ENCODE measurements around the gene SIPA1.
"Not testable (repeated sequence)": the region's sequence is repeated elsewhere in the genome, so short reads cannot be mapped to it uniquely, and the experiment has no call there.

The SIPA1 gene

DNA sequence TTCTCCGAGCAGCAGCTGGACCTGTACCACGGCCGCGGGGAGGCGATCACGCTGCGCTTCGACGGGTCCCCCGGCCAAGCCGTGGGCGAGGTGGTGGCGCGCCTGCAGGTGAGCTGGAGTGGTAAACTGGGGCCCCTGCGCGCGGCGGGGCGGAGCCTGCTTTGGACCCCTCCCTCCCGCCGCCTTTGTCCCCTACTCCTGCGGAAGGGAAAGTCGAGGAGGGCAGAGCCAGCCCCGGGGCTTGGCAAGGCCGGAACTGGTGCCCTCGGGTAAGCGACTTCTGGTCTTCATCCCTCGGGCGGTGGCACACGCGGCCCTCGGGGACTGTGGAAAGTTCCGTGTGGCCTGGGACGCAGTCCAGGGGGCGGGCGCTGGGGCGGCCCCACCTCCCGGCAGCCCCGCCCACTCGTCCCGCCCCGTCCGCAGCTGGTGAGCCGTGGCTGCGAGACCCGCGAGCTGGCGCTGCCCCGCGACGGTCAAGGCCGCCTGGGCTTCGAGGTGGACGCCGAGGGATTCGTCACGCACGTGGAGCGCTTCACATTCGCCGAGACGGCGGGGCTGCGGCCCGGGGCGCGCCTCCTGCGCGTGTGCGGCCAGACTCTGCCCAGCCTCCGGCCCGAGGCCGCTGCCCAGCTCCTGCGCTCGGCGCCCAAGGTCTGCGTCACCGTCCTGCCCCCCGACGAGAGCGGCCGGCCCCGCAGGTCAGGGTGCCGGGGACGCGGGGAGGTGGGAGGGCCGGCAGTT, 9.2 kb downstream of the SIPA1 start:
- DNase-seq = no peak

GRCh38 chr11:65648997-65649493, 11.1 kb downstream of the SIPA1 start:
- DNase-seq = no peak

GRCh38 chr11:65649656-65650546, 12.0 kb downstream of the SIPA1 start:
- DNase-seq = no peak

DNA sequence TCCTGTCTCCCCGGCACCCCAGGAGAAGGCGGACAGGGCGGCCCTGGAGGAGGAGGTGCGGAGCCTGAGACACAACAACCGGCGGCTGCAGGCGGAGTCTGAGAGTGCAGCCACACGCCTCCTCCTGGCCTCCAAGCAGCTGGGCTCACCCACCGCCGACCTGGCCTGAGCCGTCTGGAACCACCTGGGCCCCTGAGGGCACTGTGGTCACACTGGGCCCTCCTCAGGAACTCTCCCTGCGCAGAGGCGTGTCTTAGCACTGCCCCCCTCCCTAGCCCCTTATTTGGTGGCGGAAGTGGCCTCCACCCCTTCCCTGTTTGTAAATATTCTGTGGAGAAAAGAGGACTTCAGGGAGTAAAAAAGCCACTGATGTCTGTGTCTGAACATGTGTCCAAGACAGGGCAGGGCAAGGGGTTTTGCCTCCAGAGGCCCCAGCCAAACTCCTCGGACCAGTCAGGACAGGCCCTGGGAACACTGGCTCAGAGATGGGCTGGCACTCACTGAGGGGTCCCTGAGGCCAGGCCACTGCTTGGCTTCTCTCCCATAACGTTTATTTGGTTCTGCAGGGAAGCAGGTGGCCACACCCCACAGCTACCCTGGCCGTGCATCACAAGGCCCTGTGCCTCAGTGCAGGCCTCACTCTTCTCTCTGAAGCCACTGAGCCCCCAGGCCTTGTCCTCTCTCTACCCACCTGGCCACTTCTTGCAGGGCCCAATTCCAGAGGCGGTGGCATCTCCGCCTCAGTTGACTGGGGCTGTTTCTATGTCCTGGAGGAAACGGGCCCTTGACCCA, 12.8 kb downstream of the SIPA1 start:
- no peak for DNase-seq

- DNase-seq = no peak
Measured at GRCh38 chr11:65651339-65651588, 13.4 kb downstream of the SIPA1 start.

DNA sequence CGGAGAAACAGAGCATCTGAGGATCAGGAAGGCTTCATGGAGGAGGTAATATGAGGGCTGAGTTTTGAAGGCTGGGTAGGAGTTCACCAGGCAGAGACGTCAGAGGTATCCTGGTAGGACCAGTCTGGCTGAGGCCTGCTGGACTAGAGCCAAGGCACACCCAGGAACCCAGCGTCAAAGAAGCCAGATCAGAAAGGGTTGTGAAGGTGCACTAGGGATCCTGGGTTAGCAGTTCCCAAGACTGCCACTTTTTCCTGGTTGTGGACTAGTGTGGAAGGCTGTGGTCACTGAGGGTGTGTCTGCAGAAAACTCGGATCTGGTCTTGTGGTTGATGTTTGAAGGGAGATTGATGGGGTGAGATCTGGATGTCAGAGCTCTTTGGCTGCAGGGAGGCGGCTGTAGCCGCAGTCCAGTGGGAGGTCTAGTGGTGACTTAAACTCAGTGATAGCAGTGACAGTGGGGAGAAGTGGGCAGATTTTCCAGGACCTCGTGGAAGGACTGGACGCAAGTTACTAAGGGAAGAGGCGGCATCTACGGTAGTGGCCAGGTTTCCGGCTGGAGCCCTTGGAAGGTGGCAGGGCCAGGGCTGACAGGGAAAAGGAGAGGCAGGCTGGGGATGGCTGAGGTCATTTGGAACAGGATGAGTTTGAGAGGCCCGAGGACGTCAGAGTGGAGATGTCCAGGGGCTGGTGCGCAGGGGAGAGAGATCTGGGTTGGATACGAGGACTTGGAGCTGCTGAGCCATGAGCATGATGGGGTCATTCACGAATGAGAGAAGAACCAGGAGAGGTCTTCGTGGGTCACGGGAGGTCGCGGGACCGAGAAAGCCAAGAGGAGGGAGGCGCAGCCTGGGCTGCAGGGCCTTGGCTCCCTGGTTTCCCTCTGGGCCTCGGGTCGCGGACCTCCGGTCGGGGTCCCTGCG, 13.9 kb downstream of the SIPA1 start:
- DNase-seq = peak; percentile 43

GRCh38 chr11:65652511-65653228, 14.8 kb downstream of the SIPA1 start:
- peak; percentile 94 for DNase-seq

- DNase-seq = no peak
Measured at GRCh38 chr11:65653229-65654225, 15.6 kb downstream of the SIPA1 start.

DNA sequence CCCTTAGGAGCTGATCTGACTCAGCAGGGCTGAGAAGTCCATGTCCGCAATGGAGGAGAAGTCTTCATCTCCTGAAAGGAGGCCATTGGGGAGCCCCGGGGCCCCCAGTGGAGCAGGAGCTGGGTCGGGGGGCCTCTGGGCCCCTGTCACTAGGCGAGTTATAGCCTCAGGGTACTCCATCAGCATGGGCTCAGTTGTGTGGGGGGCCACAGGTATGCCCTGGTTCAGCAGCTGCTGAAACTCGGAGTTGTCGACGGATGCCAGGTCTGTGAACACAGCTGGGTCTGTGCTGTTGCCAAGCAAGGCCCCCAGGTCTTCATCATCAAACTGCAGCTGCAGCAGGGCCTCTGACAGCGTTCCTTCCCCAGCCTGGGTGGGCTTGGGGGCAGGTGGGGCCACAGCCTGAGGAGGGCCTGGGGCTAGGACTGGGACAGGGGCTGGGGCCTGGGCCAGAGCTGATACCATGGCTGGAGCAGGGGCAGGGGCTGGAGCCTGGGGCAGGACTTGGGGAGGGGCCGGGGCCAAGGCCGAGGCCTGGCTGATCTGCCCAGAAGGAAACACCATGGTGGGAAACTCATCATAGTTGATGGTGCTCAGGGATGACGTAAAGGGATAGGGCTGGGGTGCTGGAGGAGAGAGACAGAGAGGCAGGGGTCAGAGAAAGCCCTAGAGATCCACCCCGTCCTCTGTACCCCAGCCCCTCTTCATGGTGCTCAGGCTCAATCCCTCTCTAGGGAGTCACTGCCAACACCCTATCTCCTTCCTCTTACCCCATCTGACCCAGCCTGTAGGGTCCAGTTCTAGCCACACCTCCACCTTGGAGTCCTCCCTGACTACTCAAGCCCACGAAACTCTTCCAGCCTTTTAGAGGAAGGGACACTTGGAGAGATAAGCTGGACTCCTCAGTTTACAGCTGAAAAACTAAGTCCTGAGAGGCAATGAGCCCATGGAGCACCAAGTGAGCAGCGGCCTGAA, 16.8 kb downstream of the SIPA1 start:
- no peak for DNase-seq

- DNase-seq = no peak
Measured at GRCh38 chr11:65655570-65656332, 17.9 kb downstream of the SIPA1 start.

DNA sequence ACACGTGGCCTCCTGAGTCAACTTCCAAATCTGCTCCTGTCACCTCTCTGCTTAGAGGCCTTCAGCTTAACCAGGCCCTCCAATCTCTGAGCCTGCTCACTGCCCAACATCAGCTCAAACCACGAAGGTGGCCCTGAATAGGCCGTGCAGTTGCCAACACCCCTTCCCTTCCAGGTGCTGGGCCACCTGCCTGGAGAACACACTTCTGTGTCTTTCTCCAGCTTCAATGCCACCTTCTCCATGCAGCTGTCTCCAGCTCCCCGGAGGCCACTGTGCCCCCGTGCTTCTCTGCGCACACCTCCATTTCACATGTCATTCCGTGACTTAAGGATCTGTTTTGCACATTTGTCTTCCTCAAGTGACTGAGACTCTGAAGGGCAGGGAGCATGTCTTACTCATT, 19.5 kb downstream of the SIPA1 start:
- no peak for DNase-seq

DNA sequence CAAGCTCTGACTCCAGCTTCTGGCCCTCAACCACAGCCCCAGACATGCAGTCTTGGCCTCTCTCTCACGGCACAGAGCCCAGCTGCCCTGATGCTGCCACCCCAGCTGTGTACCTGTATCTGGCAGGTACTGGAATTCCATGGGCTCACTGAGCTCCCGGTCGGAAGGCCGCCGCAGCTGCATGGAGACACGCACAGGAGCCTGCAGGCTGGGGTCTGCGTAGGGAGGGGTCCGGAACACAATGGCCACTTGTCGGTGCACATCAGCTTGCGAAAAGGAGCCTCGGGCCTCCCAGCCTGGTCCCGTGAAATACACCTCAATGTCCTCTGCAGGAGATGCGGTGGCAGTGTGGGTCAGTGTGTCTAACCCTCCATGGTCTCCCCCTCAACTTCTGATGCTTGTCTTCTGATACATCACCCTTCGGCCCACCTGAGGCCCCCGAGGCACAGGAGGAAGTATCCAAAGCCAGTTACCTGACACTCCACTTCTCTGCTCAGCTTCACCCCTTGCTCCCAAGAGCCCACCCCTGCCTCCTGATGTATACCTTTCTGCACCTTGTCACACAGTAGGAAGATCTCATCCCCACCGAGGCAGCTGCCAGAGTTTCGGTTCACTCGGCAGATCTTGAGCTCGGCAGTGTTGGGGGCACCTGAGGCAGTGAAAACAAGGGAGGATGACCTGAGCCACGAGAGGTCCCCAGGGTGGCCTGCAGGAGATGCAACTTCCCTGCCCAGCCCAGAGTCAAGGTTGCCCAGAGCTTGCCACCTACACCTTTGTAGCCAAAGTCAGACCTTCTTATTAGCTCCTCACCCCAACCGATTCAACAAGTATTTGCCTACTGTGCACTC, 20.5 kb downstream of the SIPA1 start:
- no peak for DNase-seq

DNA sequence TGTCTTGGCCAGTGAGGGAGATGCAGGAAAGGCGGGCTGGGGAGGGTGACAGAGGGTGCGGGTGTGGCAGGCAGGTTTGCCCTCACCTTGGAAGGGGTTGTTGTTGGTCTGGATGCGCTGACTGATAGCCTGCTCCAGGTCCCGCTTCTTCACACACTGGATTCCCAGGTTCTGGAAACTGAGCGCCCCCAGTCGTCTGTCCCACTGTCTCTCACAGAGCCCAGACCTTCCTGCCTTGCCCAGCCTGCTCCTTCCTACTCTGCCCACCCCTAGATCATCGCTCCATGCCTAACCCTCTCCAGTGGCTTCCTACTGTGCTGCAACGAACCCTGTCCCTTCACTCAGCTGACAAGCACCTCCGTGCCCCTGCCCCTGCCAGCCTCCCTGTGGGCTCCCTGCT, 22.1 kb downstream of the SIPA1 start:
- no peak for DNase-seq

DNA sequence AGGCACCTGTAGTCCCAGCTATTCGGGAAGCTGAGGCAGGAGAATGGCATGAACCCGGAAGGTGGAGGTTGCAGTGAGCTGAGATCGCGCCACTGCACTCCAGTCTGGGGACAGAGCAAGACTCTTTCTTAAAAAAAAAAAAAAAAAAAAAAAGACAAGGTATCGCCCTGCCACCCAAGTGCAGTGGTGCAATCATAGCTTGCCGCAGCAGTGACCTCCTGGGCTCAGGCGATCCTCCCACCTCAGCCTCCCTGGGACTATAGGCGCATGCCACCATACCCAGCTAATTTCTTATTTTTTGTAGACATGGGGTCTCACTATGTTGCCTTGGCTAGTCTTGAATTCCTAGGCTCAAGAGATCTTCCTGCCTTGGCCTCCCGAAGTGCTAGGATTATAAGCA, 23.0 kb downstream of the SIPA1 start:
- not testable (repeated sequence) for DNase-seq

DNA sequence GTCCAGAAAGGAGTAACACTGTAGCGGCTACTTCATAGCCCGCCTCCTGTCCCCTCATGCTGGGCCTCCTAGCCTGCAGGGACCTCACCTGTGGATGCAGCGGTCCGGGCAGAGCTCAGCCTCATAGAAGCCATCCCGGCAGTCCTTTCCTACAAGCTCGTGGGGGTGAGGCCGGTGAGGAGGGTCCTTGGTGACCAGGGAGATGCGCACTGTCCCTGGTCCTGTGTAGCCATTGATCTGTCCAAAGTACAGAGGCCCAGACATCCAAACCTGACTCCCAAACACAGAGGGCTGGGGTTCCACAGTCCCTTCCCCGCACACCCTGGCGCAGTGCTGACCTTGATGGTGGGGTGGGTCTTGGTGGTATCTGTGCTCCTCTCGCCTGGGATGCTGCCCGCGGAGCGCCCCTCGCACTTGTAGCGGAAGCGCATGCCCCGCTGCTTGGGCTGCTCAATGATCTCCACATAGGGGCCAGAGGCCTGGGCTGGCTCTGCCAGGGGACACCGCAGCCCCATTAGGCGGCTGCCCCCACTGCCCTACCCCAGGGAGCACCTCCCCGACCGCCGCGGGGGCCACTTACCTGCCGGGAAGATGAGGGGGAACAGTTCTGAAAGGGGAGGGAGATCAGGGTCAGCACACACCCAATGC, 23.8 kb downstream of the SIPA1 start:
- DNase-seq = no peak

DNA sequence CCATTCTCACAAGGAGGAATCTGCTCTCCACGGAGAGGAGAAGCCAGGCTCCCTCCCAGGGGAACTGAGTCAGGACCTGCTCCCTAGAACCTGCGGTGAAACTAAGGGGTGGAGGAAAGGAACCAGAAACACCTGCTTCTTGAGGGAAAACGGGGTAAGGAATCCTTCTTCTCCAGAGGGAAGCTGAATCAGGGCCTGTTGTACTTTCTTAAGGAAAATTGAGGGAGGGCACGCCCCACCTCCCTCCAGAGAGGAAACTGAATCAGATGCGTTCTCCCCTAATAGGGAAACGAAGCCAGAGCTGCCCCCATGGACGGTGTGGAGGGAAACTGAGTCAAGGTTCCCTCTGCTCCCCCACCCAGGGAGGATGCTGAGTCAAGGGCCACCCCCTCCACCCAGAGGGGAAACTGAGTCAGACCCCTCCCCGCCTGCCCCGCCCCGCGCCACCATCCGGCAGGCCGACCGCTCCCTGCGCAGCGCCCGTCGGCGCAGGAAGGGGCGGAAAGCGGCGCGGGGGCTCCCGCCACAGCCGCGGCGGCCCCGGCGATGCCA, 24.4 kb downstream of the SIPA1 start:
- DNase-seq = no peak
